Motor neuron (in vitro differentiated cells): ENCODE data around the gene LOXL1. TPM values are rescaled to one million over a fixed set of nuclear protein-coding genes. Genes with fewer than 3 reads are reported as not detected.
"Not testable (repeated sequence)": the region's sequence is repeated elsewhere in the genome, so short reads cannot be mapped to it uniquely, and the experiment has no call there.

Experiments used
- ATAC-seq, 8 experiments: fragments of 200-7000 bp; cut with Tn5 transposase; replicated peaks in 6 of 8; 2 replicates each; pipeline ENCODE4 v1.8.0; 2021; ENCODE audit warnings: mild to moderate bottlenecking in 8 of 8, moderate library complexity in 8 of 8
- H3K27ac ChIP-seq, 2 donors: fragments of 250-450 bp; sonication (Bioruptor Pico); 2 replicates each; pipeline ENCODE4 v1.9.0; 2021; ENCODE audit warnings: antibody characterized with exemption in 2 of 2, mild to moderate bottlenecking in 2 of 2, moderate library complexity in 1 of 2
- H3K4me1 ChIP-seq, 2 donors: fragments of 250-450 bp; sonication (Bioruptor Pico); replicated peaks in 1 of 2; 2 replicates each; pipeline ENCODE4 v1.6.1; 2021; ENCODE audit warnings: antibody characterized with exemption in 2 of 2, mild to moderate bottlenecking in 2 of 2, moderate library complexity in 1 of 2
- H3K4me3 ChIP-seq, 5 donors: fragments of 250-450 bp; sonication (Bioruptor Pico); 2 replicates each; pipeline ENCODE4 v1.9.0; 2021; ENCODE audit warnings: antibody characterized with exemption in 5 of 5, mild to moderate bottlenecking in 5 of 5, moderate library complexity in 4 of 5
- WGBS, 10 experiments: fragments of 450-650 bp; shearing (Covaris generic); methylation state at CpG; one replicate each; pipeline ENCODE4 v1.0.0; 2022; 5-methylcytosine and 5-hydroxymethylcytosine counted together
- in situ Hi-C, 9 experiments: fragments of 400-800 bp; cut with MboI; loops; one replicate each; pipeline ENCODE4 v1.15.0; 2021; ENCODE audit warnings: low sequenced_read_pairs in 9 of 9, low pct_unique_long_range_greater_than_20kb in 2 of 9; ENCODE audit not compliant: unreplicated experiment in 9 of 9
- total RNA-seq, 8 experiments: library from RNA; unstranded; fragments of 300-600 nt; gene quantifications; 2 replicates each; pipeline versions ENCODE4 v1.2.3 to v1.2.4, GENCODE V29; 2022

LOXL1 gene
- total RNA-seq, 8 experiments from 2014 or later, result 4.9 to 35.4 (median 15.0) TPM

DNA sequence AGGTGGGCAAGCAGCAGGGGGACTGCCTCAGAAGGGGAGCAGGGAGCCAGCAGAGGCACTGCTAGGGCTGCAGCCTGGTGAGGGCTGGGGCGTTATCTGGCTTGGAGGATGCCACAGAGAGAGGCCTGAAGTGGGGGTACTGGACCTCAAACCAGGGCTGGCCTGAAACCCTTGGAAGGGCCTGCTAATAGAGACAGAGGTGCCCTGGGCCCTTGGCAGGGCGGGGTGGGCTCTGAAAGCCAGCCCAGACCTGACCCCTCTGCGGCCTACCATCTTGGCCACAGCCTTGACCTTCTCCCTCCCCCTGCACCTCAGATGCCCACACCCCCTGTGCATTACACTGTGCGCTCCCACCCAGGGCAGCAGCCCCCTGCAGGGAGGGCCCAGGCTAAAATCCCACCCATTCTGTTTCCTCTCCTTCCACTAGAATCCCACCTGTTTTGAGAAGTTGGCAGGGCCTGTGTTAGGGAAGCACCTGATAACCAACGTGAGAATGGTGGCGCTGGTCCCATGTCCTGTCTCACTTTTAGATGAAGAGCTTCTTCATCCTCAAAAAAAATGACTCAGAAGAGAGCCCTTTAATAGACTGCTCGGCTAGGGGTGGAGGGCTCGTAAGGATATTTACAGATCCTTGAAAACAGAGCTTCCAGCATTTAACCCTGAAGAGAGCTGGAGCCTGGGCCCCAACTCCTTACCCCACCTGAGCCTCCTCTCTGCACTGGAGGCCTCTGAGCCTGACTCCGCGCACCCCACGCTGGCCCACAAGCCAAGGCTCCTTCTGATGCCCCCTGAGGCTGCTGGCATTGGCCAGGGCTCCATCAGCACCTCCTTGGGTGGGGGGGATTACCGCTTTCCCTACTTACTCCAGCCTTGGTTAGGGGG is 29.8 kb downstream of the LOXL1 start:
- Histone ChIP-seq H3K27ac (no peak overlapping the region), H3K4me1 (peaks cover 32 to 35% of the 10 kb centered on the region in 2 donors), H3K4me3 (no peak overlapping the region)
- 0 to 95% (median 65%) methylated on average over 1 to 4 of the region's 12 CpGs; no CpG with 5 or more reads in 4 of the 10 experiments for WGBS, 10 experiments
- ATAC-seq, result no peak
- in situ Hi-C loops, result loop anchor here in 2 of 9 experiments (25.0 kb wide), 2 partner anchors 356 to 381 kb away; no protein-coding TSS in a partner anchor

DNA sequence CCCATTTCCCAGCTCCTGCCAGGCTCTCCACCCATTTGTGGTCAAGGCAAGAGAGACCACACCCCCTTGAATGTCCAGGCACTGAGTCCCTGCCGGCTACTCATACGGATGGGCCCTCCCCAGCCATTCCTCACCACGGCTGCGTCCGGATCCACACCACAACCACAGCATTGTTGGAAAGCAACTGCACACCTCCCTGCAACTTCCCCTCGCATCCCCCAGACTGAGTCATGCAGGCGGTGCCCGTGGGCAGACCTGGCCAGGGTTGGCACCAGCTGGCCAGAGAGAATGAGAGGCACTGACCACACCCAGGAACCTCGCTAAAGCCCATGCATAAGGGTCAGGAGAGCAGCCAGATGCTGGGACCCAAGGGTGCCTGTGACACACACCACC is 30.5 kb downstream of the LOXL1 start:
- ATAC-seq, result peak in 3 of 8 experiments; percentile 65 to 85 (median 82)
- no peak overlapping the region for H3K27ac ChIP-seq

DNA sequence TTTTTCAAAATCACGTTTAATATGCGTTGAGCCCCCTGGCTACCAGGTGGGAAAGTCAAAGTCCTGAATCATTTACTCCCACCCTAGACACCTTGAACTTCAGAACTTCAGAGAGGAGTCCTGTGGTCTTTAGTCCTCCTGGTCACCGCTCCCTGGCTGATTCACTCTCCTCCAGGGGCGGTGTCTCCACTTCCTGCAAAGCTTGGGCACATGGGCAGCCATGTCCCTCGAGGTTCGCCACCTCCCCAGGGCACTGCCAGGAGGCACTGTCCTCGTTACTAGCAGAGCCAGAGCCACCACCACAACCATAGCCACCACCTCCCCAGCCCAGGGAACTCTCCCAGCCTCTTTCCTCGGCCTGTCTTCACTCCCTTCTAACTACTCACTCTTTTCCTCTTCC is 31.0 kb downstream of the LOXL1 start:
- Histone ChIP-seq H3K27ac (no peak overlapping the region), H3K4me1 (peaks cover 21 to 24% of the 10 kb centered on the region in 2 donors), H3K4me3 (no peak overlapping the region)
- in situ Hi-C loops, result loop anchor here in 2 of 9 experiments (25.0 kb wide), 2 partner anchors 355 to 380 kb away; no protein-coding TSS in a partner anchor
- WGBS, 10 experiments, result 60 to 100% (median 70%) methylated on average over 1 to 4 of the region's 8 CpGs; no CpG with 5 or more reads in 3 of the 10 experiments
- peak in 1 of 8 experiments; percentile 8 for ATAC-seq

More for the DNA sequence above, 30.5 kb downstream of the LOXL1 start:
- WGBS, 10 experiments, result 0 to 96% (median 5%) methylated on average over 1 to 8 of the region's 9 CpGs; no CpG with 5 or more reads in 6 of the 10 experiments
- no peak overlapping the region for H3K4me3 ChIP-seq
- H3K4me1 ChIP-seq, result peaks cover 26 to 29% of the 10 kb centered on the region in 2 donors
- in situ Hi-C loops, result loop anchor here in 2 of 9 experiments (25.0 kb wide), 2 partner anchors 356 to 381 kb away; no protein-coding TSS in a partner anchor

DNA sequence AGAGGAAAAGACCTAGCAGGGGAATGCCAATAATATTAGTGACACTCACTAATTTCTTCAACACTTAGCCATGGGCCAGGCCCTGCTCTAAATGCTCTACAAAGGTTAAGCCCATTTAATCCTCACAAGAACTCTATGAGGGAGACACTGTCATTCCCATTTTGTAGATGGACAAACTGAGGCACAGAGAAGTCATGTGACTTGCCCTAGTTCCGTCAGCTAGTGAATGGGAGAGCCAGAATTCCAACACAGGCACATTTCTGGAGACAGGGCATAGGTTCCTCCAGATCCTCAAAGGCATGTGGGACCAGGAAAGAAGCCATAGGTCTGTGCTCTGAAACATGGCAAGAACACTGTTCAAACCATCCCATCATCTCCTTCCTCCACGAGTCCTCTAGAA is 31.5 kb downstream of the LOXL1 start:
- Histone ChIP-seq H3K4me3 (no peak overlapping the region), H3K27ac (no peak overlapping the region), H3K4me1 (peaks cover 16 to 19% of the 10 kb centered on the region in 2 donors)
- WGBS, 10 experiments, result 83 to 100% (median 93%) methylated on average over 1 to 2 of the region's 2 CpGs; no CpG with 5 or more reads in 6 of the 10 experiments
- in situ Hi-C loops, result loop anchor here in 2 of 9 experiments (25.0 kb wide), 2 partner anchors 355 to 380 kb away; no protein-coding TSS in a partner anchor
- ATAC-seq, result no peak

DNA sequence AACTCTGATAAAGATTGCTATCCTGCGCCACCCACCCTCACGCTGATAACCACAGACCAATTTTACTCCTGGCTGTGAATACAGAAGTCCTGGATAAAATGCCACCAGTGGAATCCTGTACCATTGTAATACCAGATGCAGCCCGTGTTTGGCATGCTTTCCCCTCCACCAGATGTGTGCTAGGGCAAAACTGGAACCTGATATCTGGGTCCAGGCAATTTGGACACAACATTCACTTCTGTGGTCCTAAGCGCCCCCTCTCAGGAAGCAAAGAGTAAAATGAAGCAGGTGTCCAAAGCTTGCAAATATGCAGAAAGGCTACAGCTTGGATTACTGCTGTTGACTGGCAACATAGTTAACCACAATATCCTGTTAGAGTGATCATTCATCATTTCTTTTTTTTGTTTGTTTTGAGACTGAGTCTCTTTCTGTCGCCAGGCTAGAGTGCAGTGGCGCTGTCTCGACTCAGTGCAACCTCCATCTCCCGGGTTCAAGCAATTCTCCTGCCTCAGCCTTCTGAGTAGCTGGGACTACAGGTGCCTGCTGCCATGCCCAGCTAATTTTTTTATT is 32.8 kb downstream of the LOXL1 start:
- peak in 2 of 8 experiments; percentile 6 to 25 for ATAC-seq
- H3K4me3 ChIP-seq, result no peak overlapping the region
- no peak overlapping the region for H3K27ac ChIP-seq
- WGBS, 10 experiments, result 0 to 92% (median 56%) methylated on average over 1 to 6 of the region's 8 CpGs
- in situ Hi-C loops, result loop anchor here in 2 of 9 experiments (25.0 kb wide), 2 partner anchors 353 to 378 kb away; no protein-coding TSS in a partner anchor
- H3K4me1 ChIP-seq, result peaks cover 9 to 10% of the 10 kb centered on the region in 2 donors

DNA sequence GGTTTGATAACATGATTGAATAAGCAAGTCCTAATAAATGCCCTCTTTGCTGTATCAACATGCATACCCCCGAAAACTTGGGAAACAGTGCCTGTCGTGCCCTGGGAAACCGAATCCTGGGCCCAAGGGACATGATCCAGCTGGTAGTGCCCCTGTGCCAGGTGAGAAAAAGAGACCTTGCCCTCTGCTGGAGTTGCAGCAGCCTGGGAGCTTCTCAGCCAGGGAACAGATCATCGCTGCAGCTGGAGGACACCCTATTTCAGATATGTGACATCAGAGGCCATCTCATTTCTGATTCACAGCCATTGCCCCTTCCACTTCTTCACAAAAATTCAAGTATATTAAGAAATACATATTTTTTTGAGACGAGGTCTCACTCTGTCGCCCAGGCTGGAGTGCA is 33.5 kb downstream of the LOXL1 start:
- no peak overlapping the region for H3K27ac ChIP-seq
- no peak overlapping the region for H3K4me3 ChIP-seq
- H3K4me1 ChIP-seq, result peaks cover 4 to 9% of the 10 kb centered on the region in 2 donors
- WGBS, 10 experiments, result 57 to 86% (median 72%) methylated on average over 2 to 6 of the region's 6 CpGs; no CpG with 5 or more reads in 5 of the 10 experiments
- ATAC-seq, result peak in 1 of 8 experiments; percentile 12
- in situ Hi-C loops, result loop anchor here in 2 of 9 experiments (25.0 kb wide), 2 partner anchors 352 to 378 kb away; no protein-coding TSS in a partner anchor

DNA sequence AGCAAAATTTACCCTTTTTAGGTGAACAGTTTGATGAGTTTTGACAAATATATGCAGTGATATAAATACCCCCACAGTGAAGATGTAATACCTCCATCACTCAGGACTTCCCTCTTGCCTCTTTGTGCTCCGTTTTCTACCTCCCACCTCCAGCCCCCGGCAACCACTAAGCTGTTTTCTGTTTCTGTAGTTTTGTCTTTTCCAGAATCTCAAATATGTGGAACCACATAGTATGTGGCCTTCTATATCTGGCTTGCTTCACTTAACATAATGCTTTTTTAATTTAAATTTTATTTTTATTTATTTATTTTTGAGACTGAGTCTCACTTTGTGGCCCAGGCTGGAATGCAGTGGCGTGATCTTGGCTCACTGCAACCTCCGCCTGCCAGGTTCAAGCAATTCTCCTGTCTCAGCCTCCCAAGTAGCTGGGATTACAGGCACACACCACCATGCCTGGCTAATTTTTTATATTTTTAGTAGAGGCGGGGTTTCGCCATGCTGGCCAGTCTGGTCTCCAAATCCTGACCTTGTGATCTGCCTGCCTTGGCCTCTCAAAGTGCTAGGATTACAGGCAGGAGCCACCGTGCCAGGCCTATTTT is 34.3 kb downstream of the LOXL1 start:
- WGBS, 10 experiments, result 82 to 100% (median 96%) methylated on average over 1 to 7 of the region's 7 CpGs; no CpG with 5 or more reads in 2 of the 10 experiments
- H3K4me1 ChIP-seq, result peaks cover 12 to 16% of the 10 kb centered on the region in 2 donors
- H3K27ac ChIP-seq, ATAC-seq, H3K4me3 ChIP-seq: not testable (repeated sequence)
- in situ Hi-C loops, result loop anchor here in 2 of 9 experiments (25.0 kb wide), 2 partner anchors 352 to 377 kb away; no protein-coding TSS in a partner anchor

DNA sequence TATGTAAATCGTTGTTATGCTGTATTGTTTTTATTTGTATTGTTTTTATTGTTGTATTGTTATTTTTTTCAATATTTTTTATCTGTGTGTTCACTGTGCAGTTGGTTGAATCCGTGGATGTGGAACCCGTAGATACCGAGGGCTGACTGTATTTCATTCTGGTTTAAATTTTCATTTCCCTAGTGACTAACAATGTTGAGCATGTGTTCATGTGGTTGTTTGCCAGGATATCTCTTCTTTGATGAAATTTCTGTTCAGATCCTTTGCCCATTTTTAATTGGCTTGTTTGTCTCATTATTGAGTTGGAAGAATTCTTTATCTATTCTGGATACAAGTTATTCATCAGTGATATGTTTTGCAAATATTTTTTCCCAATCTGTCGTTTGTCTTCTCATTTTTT is 36.2 kb downstream of the LOXL1 start:
- in situ Hi-C loops, result loop anchor here in 2 of 9 experiments (25.0 kb wide), 2 partner anchors 350 to 375 kb away; no protein-coding TSS in a partner anchor
- WGBS, 10 experiments, result 20 to 76% (median 50%) methylated on average over 1 to 5 of the region's 5 CpGs
- Histone ChIP-seq H3K27ac (no peak overlapping the region), H3K4me1 (peaks cover 17 to 22% of the 10 kb centered on the region in 2 donors), H3K4me3 (no peak overlapping the region)
- no peak for ATAC-seq

DNA sequence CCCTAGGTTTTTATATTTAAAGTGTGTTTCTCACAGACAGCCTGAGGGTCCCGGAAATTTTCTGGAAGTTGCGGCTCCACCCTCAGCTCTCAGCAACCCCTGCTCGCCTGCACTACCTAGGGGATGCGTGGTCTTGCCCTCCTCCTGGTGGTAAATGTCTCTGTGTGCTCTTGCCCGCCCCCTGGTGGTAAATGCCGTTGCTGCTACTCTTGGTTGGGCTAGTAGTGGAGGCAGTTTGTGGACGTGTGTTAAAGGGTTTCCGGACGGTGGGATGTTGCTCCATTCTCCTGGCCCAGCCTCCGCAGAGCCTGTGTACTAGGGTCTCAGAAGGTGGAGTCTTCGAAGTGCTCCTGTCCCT is 38.5 kb downstream of the LOXL1 start:
- WGBS, 10 experiments, result 0 to 60% (median 17%) methylated on average over 1 to 4 of the region's 11 CpGs; no CpG with 5 or more reads in 5 of the 10 experiments
- H3K27ac ChIP-seq, result peak overlapping the region; percentile 1 to 13
- peak; percentile 57 to 98 (median 71) for ATAC-seq
- in situ Hi-C loops, result loop anchor here in 2 of 9 experiments (25.0 kb wide), 2 partner anchors 348 to 373 kb away; no protein-coding TSS in a partner anchor
- no peak overlapping the region for H3K4me3 ChIP-seq
- H3K4me1 ChIP-seq, result peaks cover 13 to 16% of the 10 kb centered on the region in 2 donors

DNA sequence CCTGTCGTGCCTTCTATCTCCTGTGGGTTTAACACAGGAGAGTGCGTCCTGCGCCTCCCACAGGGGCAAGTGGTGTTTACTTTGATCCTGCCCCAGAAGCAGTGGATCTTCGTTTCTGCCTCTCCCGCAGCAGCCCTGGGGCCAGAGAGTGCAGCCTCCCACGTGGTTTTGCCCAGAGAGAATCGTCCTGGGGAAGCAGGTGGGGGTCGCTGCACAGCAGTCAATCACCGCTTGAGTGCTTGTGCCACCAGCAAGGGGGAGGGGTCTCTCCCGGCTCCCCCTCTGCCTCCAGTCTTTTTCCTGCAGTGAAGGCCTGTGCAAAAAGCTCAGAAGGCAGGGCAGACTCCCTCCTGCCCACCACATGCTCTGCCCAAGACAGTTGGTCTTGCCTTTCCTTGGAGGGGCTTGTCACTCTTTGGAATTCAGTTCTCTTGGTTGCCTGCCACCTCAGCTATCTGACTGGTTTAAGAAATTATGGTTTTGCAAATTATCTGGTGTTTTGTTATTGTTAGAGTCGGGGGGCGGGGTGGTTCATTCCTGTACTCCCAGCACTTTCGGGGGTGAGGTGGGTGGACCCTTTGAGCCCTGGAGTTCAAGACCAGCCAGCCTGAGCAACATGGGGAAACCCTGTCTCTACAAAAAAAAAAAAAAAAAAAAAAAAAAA is 39.0 kb downstream of the LOXL1 start:
- H3K27ac ChIP-seq, result peak overlapping the region; percentile 1 to 42
- 13 to 34% (median 27%) methylated on average over 1 to 5 of the region's 13 CpGs; no CpG with 5 or more reads in 6 of the 10 experiments for WGBS, 10 experiments
- peaks cover 13 to 16% of the 10 kb centered on the region in 2 donors for H3K4me1 ChIP-seq
- in situ Hi-C loops, result loop anchor here in 2 of 9 experiments (25.0 kb wide), 2 partner anchors 347 to 372 kb away; no protein-coding TSS in a partner anchor
- no peak overlapping the region for H3K4me3 ChIP-seq
- ATAC-seq, result peak; percentile 7 to 91 (median 78)

DNA sequence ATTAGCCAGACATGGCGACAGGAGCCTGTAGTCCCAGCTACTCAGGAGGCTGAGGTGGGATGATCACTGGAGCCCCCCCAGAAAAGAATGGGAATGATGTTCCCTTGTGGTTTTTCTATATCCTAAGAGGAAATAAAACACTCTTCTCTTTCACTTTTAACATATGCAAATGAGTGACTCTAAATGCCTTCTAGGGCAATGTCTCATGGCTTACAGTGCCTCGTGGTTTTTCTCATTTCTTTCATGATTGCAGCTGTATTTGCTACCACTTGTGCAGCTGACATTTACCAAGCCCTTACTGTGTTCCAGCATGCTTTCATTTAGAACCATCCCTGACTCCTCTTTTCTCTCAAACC is 39.5 kb downstream of the LOXL1 start:
- peak in 5 of 8 experiments; percentile 35 to 66 (median 49) for ATAC-seq
- no peak overlapping the region for H3K4me3 ChIP-seq
- 0 to 100% (median 33%) methylated on average over 1 to 2 of the region's 2 CpGs; no CpG with 5 or more reads in 1 of the 10 experiments for WGBS, 10 experiments
- peak overlapping the region in 1 of 2 donors; percentile 12 for H3K27ac ChIP-seq
- peaks cover 13 to 16% of the 10 kb centered on the region in 2 donors for H3K4me1 ChIP-seq
- in situ Hi-C loops, result loop anchor here in 2 of 9 experiments (25.0 kb wide), 2 partner anchors 347 to 372 kb away; no protein-coding TSS in a partner anchor
